H9 (cell line): ENCODE measurements around the gene HOXA1. TPM values are rescaled to one million over a fixed set of nuclear protein-coding genes. Genes with fewer than 3 reads are reported as not detected.

ENCODE experiments used
- DNase-seq: peaks from one replicate; pipeline ENCODE4 v3.0.0-alpha.2; 2017
- H2AFZ ChIP-seq: one replicate; pipeline ENCODE4 v1.6.1; 2013; ENCODE audit warnings: mild to moderate bottlenecking, low read length, control low read depth, moderate library complexity
- H2AK5ac ChIP-seq: 2 replicates; pipeline ENCODE4 v1.6.1; 2013; ENCODE audit warnings: low read length, control low read depth, mixed read lengths; ENCODE audit not compliant: insufficient read length
- H2BK120ac ChIP-seq: one replicate; pipeline ENCODE4 v1.6.1; 2013; ENCODE audit warnings: low read depth, mild to moderate bottlenecking, low read length, control low read depth, inconsistent platforms; ENCODE audit not compliant: poor library complexity, severe bottlenecking
- H2BK12ac ChIP-seq: 2 replicates; pipeline ENCODE4 v1.6.1; 2013; ENCODE audit warnings: low read length, control low read depth, mixed read lengths, low read depth; ENCODE audit not compliant: insufficient read length
- H2BK15ac ChIP-seq: 2 replicates; pipeline ENCODE4 v1.6.1; 2013; ENCODE audit warnings: low read depth, low read length, control low read depth
- H2BK20ac ChIP-seq: one replicate; pipeline ENCODE4 v1.6.1; 2013; ENCODE audit warnings: low read depth, mild to moderate bottlenecking, low read length, control low read depth, inconsistent platforms; ENCODE audit not compliant: poor library complexity, severe bottlenecking
- H2BK5ac ChIP-seq: 2 replicates; pipeline ENCODE4 v1.6.1; 2013; ENCODE audit warnings: low read length, control low read depth, mixed read lengths; ENCODE audit not compliant: insufficient read length
- H3K14ac ChIP-seq: 2 replicates; pipeline ENCODE4 v1.6.1; 2013; ENCODE audit warnings: low read length, control low read depth; ENCODE audit not compliant: insufficient read depth
- H3K18ac ChIP-seq: 2 replicates; pipeline ENCODE4 v1.6.1; 2013; ENCODE audit warnings: low read depth, mild to moderate bottlenecking, mixed read lengths, low read length, control low read depth; ENCODE audit not compliant: insufficient read length
- H3K23ac ChIP-seq: 2 replicates; pipeline ENCODE4 v1.6.1; 2013; ENCODE audit warnings: low read length, control low read depth, mixed read lengths, low read depth; ENCODE audit not compliant: insufficient read length
- H3K23me2 ChIP-seq: 2 replicates; pipeline ENCODE4 v1.6.1; 2013; ENCODE audit warnings: low read depth, mild to moderate bottlenecking, mixed read lengths, low read length, control low read depth; ENCODE audit not compliant: insufficient read length, poor library complexity, severe bottlenecking
- H3K27ac ChIP-seq: 2 replicates; pipeline ENCODE4 v1.5.1; 2013; ENCODE audit warnings: low read length, control low read depth, mixed read lengths, low read depth; ENCODE audit not compliant: insufficient read length
- H3K27me3 ChIP-seq: 2 replicates; pipeline ENCODE4 v1.6.1; 2013; ENCODE audit warnings: low read length, control low read depth, inconsistent platforms; ENCODE audit not compliant: insufficient read depth
- H3K4ac ChIP-seq: 2 replicates; pipeline ENCODE4 v1.6.1; 2013; ENCODE audit warnings: low read depth, mild to moderate bottlenecking, control low read depth, inconsistent platforms, low read length, moderate library complexity
- H3K4me1 ChIP-seq: 2 replicates; pipeline ENCODE4 v1.6.1; 2013; ENCODE audit warnings: low read length, control low read depth, inconsistent platforms; ENCODE audit not compliant: insufficient read depth
- H3K4me2 ChIP-seq: 2 replicates; pipeline ENCODE4 v1.6.1; 2013; ENCODE audit warnings: low read length, control low read depth, mixed read lengths; ENCODE audit not compliant: insufficient read length, insufficient read depth
- H3K56ac ChIP-seq: 2 replicates; pipeline ENCODE4 v1.6.1; 2013; ENCODE audit warnings: low read depth, mild to moderate bottlenecking, mixed read lengths, low read length, control low read depth; ENCODE audit not compliant: insufficient read length
- H3K79me1 ChIP-seq: 2 replicates; pipeline ENCODE4 v1.6.1; 2013; ENCODE audit warnings: low read depth, mild to moderate bottlenecking, moderate library complexity, low read length, control low read depth, inconsistent platforms; ENCODE audit not compliant: insufficient read depth, poor library complexity, severe bottlenecking
- H3K79me2 ChIP-seq: 2 replicates; pipeline ENCODE4 v1.6.1; 2013; ENCODE audit warnings: low read length, control low read depth, inconsistent platforms; ENCODE audit not compliant: insufficient read depth
- H3K9ac ChIP-seq: 2 replicates; pipeline ENCODE4 v1.6.1; 2013; ENCODE audit warnings: low read length, control low read depth, mixed read lengths; ENCODE audit not compliant: insufficient read length; ENCODE audit errors: extremely low read depth
- H3K9me3 ChIP-seq: one replicate; pipeline ENCODE4 v1.6.1; 2013; ENCODE audit warnings: low read depth, low read length, inconsistent platforms; ENCODE audit not compliant: control insufficient read depth
- H3T11ph ChIP-seq: one replicate; pipeline ENCODE4 v1.6.1; 2013; ENCODE audit warnings: mild to moderate bottlenecking, low read length, control low read depth, inconsistent platforms
- H4K20me1 ChIP-seq: one replicate; pipeline ENCODE4 v1.6.1; 2013; ENCODE audit not compliant: control insufficient read depth, insufficient read length, insufficient read depth
- H4K5ac ChIP-seq: 2 replicates; pipeline ENCODE4 v1.6.1; 2013; ENCODE audit warnings: low read depth, mild to moderate bottlenecking, mixed read lengths, low read length, control low read depth; ENCODE audit not compliant: insufficient read length
- H4K8ac ChIP-seq: replicated peaks from 2 replicates; pipeline ENCODE4 v1.6.1; 2013; ENCODE audit warnings: low read length, control low read depth, mixed read lengths, low read depth; ENCODE audit not compliant: insufficient read length
- H4K91ac ChIP-seq: 2 replicates; pipeline ENCODE4 v1.6.1; 2013; ENCODE audit warnings: low read depth, mild to moderate bottlenecking, moderate library complexity, mixed read lengths, low read length, control low read depth; ENCODE audit not compliant: insufficient read length
- H3K27ac Mint-ChIP-seq, 3 experiments: 2 replicates in 2 of 3; 3 replicates in 1 of 3; pipeline ENCODE4 v1.8.0; 2020 to 2021; ENCODE audit warnings: mixed read lengths in 3 of 3, mild to moderate bottlenecking in 1 of 3, moderate library complexity in 1 of 3
- H3K27me3 Mint-ChIP-seq: 2 replicates; pipeline ENCODE4 v1.8.0; 2021; ENCODE audit warnings: low read depth, mild to moderate bottlenecking, moderate library complexity, mixed read lengths
- H3K36me3 Mint-ChIP-seq, 3 experiments: 2 replicates in 2 of 3; 3 replicates in 1 of 3; pipeline ENCODE4 v1.8.0; 2020 to 2021; ENCODE audit warnings: low read depth in 3 of 3, mixed read lengths in 3 of 3; ENCODE audit not compliant: insufficient read depth in 1 of 3
- H3K4me1 Mint-ChIP-seq, 2 experiments: 2 replicates each; pipeline ENCODE4 v1.8.0; 2020; ENCODE audit warnings: mixed read lengths in 2 of 2
- H3K4me3 Mint-ChIP-seq, 2 experiments: 2 replicates in 1 of 2; 3 replicates in 1 of 2; pipeline ENCODE4 v1.8.0; 2020 to 2021; ENCODE audit warnings: mild to moderate bottlenecking in 2 of 2, mixed read lengths in 2 of 2, moderate library complexity in 1 of 2
- H3K9me3 Mint-ChIP-seq, 2 experiments: 2 replicates in 1 of 2; 3 replicates in 1 of 2; pipeline ENCODE4 v1.8.0; 2020; ENCODE audit warnings: mild to moderate bottlenecking in 2 of 2, mixed read lengths in 2 of 2, moderate library complexity in 1 of 2
- CTCF ChIP-seq: fragments of 200-600 bp; sonication (generic); conservative IDR thresholded peaks from 3 replicates; pipeline ENCODE4 v1.8.0; 2021; ENCODE audit warnings: antibody characterized with exemption, mild to moderate bottlenecking
- WGBS: extraction: QIAGEN DNeasy Blood & Tissue Kit; methylation state at CpG from one replicate; pipeline ENCODE4 v1.1.7; 2013; ENCODE audit warnings: missing lambda C conversion rate, low lambda C conversion rate, mixed read lengths; ENCODE audit not compliant: insufficient read length; ENCODE audit errors: extremely low coverage; 5-methylcytosine and 5-hydroxymethylcytosine counted together
- total RNA-seq: library from RNA; stranded (reverse); gene quantifications from 2 replicates; pipeline ENCODE4 v1.2.1, GENCODE V29; 2021

The HOXA1 gene
- total RNA-seq, 1 experiment from 2014 or later, result not detected

- H3K4me3 Mint-ChIP-seq, result no peak overlapping the region
- Histone ChIP-seq H3K56ac (no peak overlapping the region), H2AFZ (no peak overlapping the region), H3K14ac (no peak overlapping the region), H2BK5ac (no peak overlapping the region), H2BK20ac (no peak overlapping the region), H3K4me1 (no peaks in the 10 kb centered on the region), H3K27me3 (peaks cover 100% of the 10 kb centered on the region), H3T11ph (no peak overlapping the region), H3K79me1 (no peaks in the 10 kb centered on the region), H3K23me2 (no peaks in the 10 kb centered on the region), H3K4me2 (no peak overlapping the region), H3K27ac (no peak overlapping the region), H2BK15ac (no peak overlapping the region), H4K20me1 (peaks cover 2% of the 10 kb centered on the region), H3K9me3 (no peaks in the 10 kb centered on the region), H4K8ac (no peak overlapping the region), H3K23ac (no peak overlapping the region), H2BK120ac (no peak overlapping the region), H3K4ac (no peak overlapping the region), H2AK5ac (no peak overlapping the region), H3K79me2 (no peaks in the 10 kb centered on the region), H4K91ac (no peak overlapping the region), H4K5ac (no peak overlapping the region), H2BK12ac (no peak overlapping the region), H3K18ac (no peak overlapping the region), H3K9ac (no peak overlapping the region)
- peaks cover 100% of the 10 kb centered on the region for H3K27me3 Mint-ChIP-seq
- TF ChIP-seq CTCF, result no peak
- peaks cover 6 to 10% of the 10 kb centered on the region in 2 experiments; a peak in 4 of 5 replicates for H3K9me3 Mint-ChIP-seq
- H3K4me1 Mint-ChIP-seq, result peaks cover 13 to 37% of the 10 kb centered on the region in 2 experiments
- no peak overlapping the region for H3K27ac Mint-ChIP-seq
- DNase-seq, result no peak
- no peaks in the 10 kb centered on the region; a peak in 1 of 7 replicates for H3K36me3 Mint-ChIP-seq
- WGBS, result no CpG with 5 or more reads among the region's 13 CpGs
Observed at GRCh38 chr7:27105301-27106031, 9.7 kb upstream of the HOXA1 start.
